ENCODE results near the gene OGFOD3. TPM values are rescaled to one million over a fixed set of nuclear protein-coding genes. Genes with fewer than 3 reads are reported as not detected.

OGFOD3 gene
- total and polyA plus RNA-seq, 2 experiments from 2014 or later: 9.6 to 24.6 TPM

GRCh38 chr17:82399601-82400101 is 18.7 kb downstream of the OGFOD3 start:
- Histone ChIP-seq H3K4me2 (no peak overlapping the region), H3F3A (replicated peaks; ENCODE audit: low read depth) (0 out of 2 replicates have a peak, but pooled peaks cover 2% of the 10 kb centered on the region), H2AFZ (no peak overlapping the region), H3K36me3 (ENCODE audit: insufficient read depth) (no peaks in the 10 kb centered on the region), H3K9me2 (ENCODE audit: insufficient read depth) (no peaks in the 10 kb centered on the region), H3K4me3 (no peak overlapping the region), H3K79me2 (replicated peaks; ENCODE audit: insufficient read depth) (no peaks in the 10 kb centered on the region), H3K4me1 (ENCODE audit: insufficient read depth) (no peaks in the 10 kb centered on the region), H3K27ac (ENCODE audit: low read depth) (no peak overlapping the region), H3K27me3 (ENCODE audit: insufficient read depth) (no peaks in the 10 kb centered on the region), H4K20me1 (replicated peaks; ENCODE audit: insufficient read depth) (no peaks in the 10 kb centered on the region)
- Mint-ChIP-seq H3K27ac (no peak overlapping the region), H3K36me3 (ENCODE audit: low read depth) (peaks cover 7% of the 10 kb centered on the region), H3K4me3 (no peak overlapping the region), H3K9me3 (no peaks in the 10 kb centered on the region), H3K27me3 (ENCODE audit: insufficient read depth, low read depth, poor library complexity) (peaks cover 7% of the 10 kb centered on the region), H3K4me1 (no peaks in the 10 kb centered on the region)
- ATAC-seq (no peak), DNase-seq (ENCODE audit: low spot score) (no peak)
- TF ChIP-seq ZNF462 (CRISPR knock-in tag; IDR thresholded peaks at IDR 0.05) (no peak), ZNF114 (CRISPR knock-in tag; IDR thresholded peaks at IDR 0.05) (no peak), EZH2phosphoT487 (IDR thresholded peaks at IDR 0.05; ENCODE audit: unreplicated experiment) (no peak), CTCF (conservative IDR thresholded peaks at IDR 0.05; ENCODE audit: low read depth in 2 of 2) (no peak), STAT1 (IDR thresholded peaks at IDR 0.05; ENCODE audit: unreplicated experiment) (no peak), POLR2AphosphoS5 (IDR thresholded peaks at IDR 0.05; ENCODE audit: low read depth) (no peak), EZH2 (IDR thresholded peaks at IDR 0.05; ENCODE audit: low read depth, unreplicated experiment) (no peak)
- TF ChIP-seq, protein P1, sequence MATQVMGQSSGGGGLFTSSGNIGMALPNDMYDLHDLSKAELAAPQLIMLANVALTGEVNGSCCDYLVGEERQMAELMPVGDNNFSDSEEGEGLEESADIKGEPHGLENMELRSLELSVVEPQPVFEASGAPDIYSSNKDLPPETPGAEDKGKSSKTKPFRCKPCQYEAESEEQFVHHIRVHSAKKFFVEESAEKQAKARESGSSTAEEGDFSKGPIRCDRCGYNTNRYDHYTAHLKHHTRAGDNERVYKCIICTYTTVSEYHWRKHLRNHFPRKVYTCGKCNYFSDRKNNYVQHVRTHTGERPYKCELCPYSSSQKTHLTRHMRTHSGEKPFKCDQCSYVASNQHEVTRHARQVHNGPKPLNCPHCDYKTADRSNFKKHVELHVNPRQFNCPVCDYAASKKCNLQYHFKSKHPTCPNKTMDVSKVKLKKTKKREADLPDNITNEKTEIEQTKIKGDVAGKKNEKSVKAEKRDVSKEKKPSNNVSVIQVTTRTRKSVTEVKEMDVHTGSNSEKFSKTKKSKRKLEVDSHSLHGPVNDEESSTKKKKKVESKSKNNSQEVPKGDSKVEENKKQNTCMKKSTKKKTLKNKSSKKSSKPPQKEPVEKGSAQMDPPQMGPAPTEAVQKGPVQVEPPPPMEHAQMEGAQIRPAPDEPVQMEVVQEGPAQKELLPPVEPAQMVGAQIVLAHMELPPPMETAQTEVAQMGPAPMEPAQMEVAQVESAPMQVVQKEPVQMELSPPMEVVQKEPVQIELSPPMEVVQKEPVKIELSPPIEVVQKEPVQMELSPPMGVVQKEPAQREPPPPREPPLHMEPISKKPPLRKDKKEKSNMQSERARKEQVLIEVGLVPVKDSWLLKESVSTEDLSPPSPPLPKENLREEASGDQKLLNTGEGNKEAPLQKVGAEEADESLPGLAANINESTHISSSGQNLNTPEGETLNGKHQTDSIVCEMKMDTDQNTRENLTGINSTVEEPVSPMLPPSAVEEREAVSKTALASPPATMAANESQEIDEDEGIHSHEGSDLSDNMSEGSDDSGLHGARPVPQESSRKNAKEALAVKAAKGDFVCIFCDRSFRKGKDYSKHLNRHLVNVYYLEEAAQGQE (IDR thresholded peaks at IDR 0.05; ENCODE audit: unreplicated experiment): no peak
- TF ChIP-seq, protein P2, sequence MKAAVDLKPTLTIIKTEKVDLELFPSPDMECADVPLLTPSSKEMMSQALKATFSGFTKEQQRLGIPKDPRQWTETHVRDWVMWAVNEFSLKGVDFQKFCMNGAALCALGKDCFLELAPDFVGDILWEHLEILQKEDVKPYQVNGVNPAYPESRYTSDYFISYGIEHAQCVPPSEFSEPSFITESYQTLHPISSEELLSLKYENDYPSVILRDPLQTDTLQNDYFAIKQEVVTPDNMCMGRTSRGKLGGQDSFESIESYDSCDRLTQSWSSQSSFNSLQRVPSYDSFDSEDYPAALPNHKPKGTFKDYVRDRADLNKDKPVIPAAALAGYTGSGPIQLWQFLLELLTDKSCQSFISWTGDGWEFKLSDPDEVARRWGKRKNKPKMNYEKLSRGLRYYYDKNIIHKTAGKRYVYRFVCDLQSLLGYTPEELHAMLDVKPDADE (IDR thresholded peaks at IDR 0.05): no peak
